NCI-H1092 (cell line): ENCODE results near the gene EXD3.

Source experiments
- DNase-seq: peaks from one replicate; lab custom pipeline; 2025; lab: John Stamatoyannopoulos, UW

Gene EXD3

GRCh38 chr9:137317718-137318511, 105.0 kb downstream of the EXD3 start:
- DNase-seq: no peak

GRCh38 chr9:137317021-137317717, 105.8 kb downstream of the EXD3 start:
- DNase-seq: no peak

- DNase-seq: no peak
These were observed 106.7 kb downstream of the EXD3 start for GRCh38 chr9:137316012-137316981.

- no peak for DNase-seq
These were observed 107.4 kb downstream of the EXD3 start for GRCh38 chr9:137315581-137316011.

- DNase-seq: no peak
These were observed 108.1 kb downstream of the EXD3 start for GRCh38 chr9:137314561-137315560.

- DNase-seq: no peak
These were observed 108.9 kb downstream of the EXD3 start for GRCh38 chr9:137313956-137314560.

GRCh38 chr9:137313326-137313936, 109.5 kb downstream of the EXD3 start:
- no peak for DNase-seq

GRCh38 chr9:137312852-137313325, 110.1 kb downstream of the EXD3 start:
- no peak for DNase-seq

- DNase-seq: no peak
These were observed 110.7 kb downstream of the EXD3 start for GRCh38 chr9:137311986-137312851.

- no peak for DNase-seq
These were observed 111.6 kb downstream of the EXD3 start for GRCh38 chr9:137311171-137311985.

GRCh38 chr9:137310189-137311052, 112.5 kb downstream of the EXD3 start:
- DNase-seq: no peak

- DNase-seq: no peak
These were observed 113.4 kb downstream of the EXD3 start for GRCh38 chr9:137309368-137310188.

- DNase-seq: no peak
These were observed 114.8 kb downstream of the EXD3 start for GRCh38 chr9:137308057-137308619.

- DNase-seq: no peak
These were observed 115.5 kb downstream of the EXD3 start for GRCh38 chr9:137307255-137308056.

- DNase-seq: no peak
These were observed 116.1 kb downstream of the EXD3 start for GRCh38 chr9:137306850-137307254.
